Common myeloid progenitor, CD34-positive (primary cell): Measurements from ENCODE around the gene CDK19.
A peak's percentile ranks its signal among the peaks of the same experiment; 100 is the strongest.

ENCODE experiments used
- CTCF ChIA-PET: fragments of 350-600 bp; sonication (Branson Sonifier 250); formaldehyde crosslinking; loops from one replicate; lab custom pipeline; 2021; ENCODE audit warnings: antibody characterized with exemption; lab: Charles Lee
- POLR2A ChIA-PET: fragments of 350-600 bp; sonication (Branson Sonifier 250); formaldehyde crosslinking; loops from one replicate; lab custom pipeline; 2021; ENCODE audit warnings: antibody characterized with exemption; lab: Charles Lee
- DNase-seq, 3 donors: peaks; one replicate each; pipeline versions ENCODE4 v3.0.0 to v3.0.0-alpha.2; 2013
- H3K27ac ChIP-seq, 2 experiments: 1 replicate in 1 of 2; 2 replicates in 1 of 2; pipeline ENCODE4 v1.7.0; 2013; ENCODE audit warnings: inconsistent platforms in 2 of 2, low read length in 2 of 2, mild to moderate bottlenecking in 2 of 2, low read depth in 1 of 2, moderate library complexity in 1 of 2; ENCODE audit not compliant: severe bottlenecking in 2 of 2, insufficient read depth in 1 of 2, poor library complexity in 1 of 2
- H3K27me3 ChIP-seq, 5 experiments: replicated peaks in 2 of 5; 1 replicate in 3 of 5; 2 replicates in 2 of 5; pipeline versions ENCODE4 v1.6.1 to v1.7.0; 2013; ENCODE audit warnings: low read length in 4 of 5, mild to moderate bottlenecking in 2 of 5, moderate library complexity in 2 of 5, inconsistent platforms in 1 of 5; ENCODE audit not compliant: insufficient read depth in 5 of 5, control insufficient read depth in 4 of 5
- H3K36me3 ChIP-seq, 4 experiments: 1 replicate in 2 of 4; 2 replicates in 2 of 4; pipeline versions ENCODE4 v1.6.1 to v1.7.0; 2013; ENCODE audit warnings: low read length in 3 of 4, control low read depth in 1 of 4, mild to moderate bottlenecking in 1 of 4; ENCODE audit not compliant: control insufficient read depth in 4 of 4, insufficient read depth in 4 of 4
- H3K4me1 ChIP-seq, 4 experiments: 1 replicate in 3 of 4; 2 replicates in 1 of 4; pipeline versions ENCODE4 v1.6.1 to v1.7.1; 2013; ENCODE audit warnings: low read length in 3 of 4, mild to moderate bottlenecking in 3 of 4, control low read depth in 1 of 4, inconsistent platforms in 1 of 4, moderate library complexity in 1 of 4; ENCODE audit not compliant: control insufficient read depth in 4 of 4, insufficient read depth in 4 of 4; ENCODE audit errors: control extremely low read depth in 1 of 4
- H3K4me3 ChIP-seq, 7 experiments: 1 replicate in 4 of 7; 2 replicates in 3 of 7; pipeline versions ENCODE4 v1.5.1 to v1.7.0; 2013; ENCODE audit warnings: mild to moderate bottlenecking in 7 of 7, low read length in 6 of 7, moderate library complexity in 6 of 7, inconsistent platforms in 2 of 7, low read depth in 2 of 7, control low read depth in 1 of 7; ENCODE audit not compliant: insufficient read depth in 4 of 7, control insufficient read depth in 1 of 7; ENCODE audit errors: extremely low read depth in 1 of 7
- H3K9me3 ChIP-seq, 5 experiments: 1 replicate in 4 of 5; 2 replicates in 1 of 5; pipeline versions ENCODE4 v1.6.1 to v1.7.1; 2013; ENCODE audit warnings: low read length in 4 of 5, mild to moderate bottlenecking in 2 of 5, inconsistent platforms in 1 of 5, low read depth in 1 of 5, moderate library complexity in 1 of 5; ENCODE audit not compliant: control insufficient read depth in 4 of 5, insufficient read depth in 2 of 5; ENCODE audit errors: control extremely low read depth in 1 of 5
- WGBS: methylation state at CpG from one replicate; pipeline ENCODE4 v1.1.5; 2013; ENCODE audit not compliant: insufficient coverage; 5-methylcytosine and 5-hydroxymethylcytosine counted together

The CDK19 gene

DNA sequence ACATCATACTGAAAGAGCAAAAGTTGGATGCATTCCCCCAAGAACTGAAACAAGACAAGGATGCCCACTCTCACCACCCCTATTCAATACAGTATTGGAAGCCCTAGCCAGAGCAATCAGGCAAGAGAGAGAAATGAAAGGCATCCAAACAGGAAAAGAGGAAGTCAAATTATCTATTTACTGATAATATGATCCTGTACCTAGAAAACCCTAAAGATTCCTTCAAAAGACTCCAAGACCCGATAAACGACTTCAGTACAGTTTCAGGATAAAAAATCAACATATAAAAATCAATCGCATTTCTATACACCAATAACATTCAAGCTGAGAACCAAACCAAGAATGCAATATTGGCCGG is 14.5 kb downstream of the CDK19 start:
- no peak overlapping the region for H3K27ac ChIP-seq
- 93% methylated on average over 4 of the region's 4 CpGs for WGBS
- peaks cover 0 to 12% (median 3%) of the 10 kb centered on the region in 5 experiments for H3K9me3 ChIP-seq
- POLR2A ChIA-PET: no interaction called here
- peaks cover 0 to 4% (median 0%) of the 10 kb centered on the region in 4 experiments for H3K36me3 ChIP-seq
- H3K4me1 ChIP-seq: peaks cover 6 to 14% (median 11%) of the 10 kb centered on the region in 4 experiments
- no peak for DNase-seq
- no peaks in the 10 kb centered on the region for H3K27me3 ChIP-seq
- no peak overlapping the region for H3K4me3 ChIP-seq
- CTCF ChIA-PET: interaction anchor here (0.7 to 1.6 kb wide), 3 partner anchors 9 to 179 kb away, joined by 3 to 4 read pairs (median 4); no protein-coding TSS in a partner anchor

DNA sequence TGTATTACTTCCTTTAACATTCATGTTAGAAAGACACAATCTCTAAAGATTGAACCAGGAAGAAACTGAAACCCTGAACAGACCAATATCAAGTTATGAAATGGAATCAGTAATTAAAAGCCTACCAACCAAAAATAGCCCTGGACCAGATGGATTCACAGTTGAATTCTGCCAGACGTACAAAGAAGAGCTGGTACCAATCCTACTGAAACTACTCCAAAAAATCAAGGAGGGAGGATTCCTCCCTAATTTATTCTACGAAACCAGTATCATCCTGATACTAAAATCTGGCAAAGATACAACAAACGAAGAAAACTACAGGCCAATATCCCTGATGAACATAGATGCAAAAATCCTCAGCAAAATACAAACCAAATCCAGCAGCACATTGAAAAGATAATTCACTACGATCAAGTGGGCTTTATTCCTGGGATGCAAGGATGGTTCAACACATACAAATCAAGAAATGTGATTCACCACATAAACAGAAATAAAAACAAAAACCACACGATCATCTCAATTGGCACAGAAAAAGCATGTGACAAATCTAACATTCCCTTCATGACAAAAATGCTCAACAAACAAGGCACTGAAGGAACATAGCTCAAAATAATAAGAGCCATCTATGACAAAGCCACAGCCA is 15.0 kb downstream of the CDK19 start:
- Histone ChIP-seq H3K27me3 (no peaks in the 10 kb centered on the region), H3K4me3 (no peak overlapping the region), H3K9me3 (peaks cover 0 to 12% (median 3%) of the 10 kb centered on the region in 5 experiments), H3K27ac (no peak overlapping the region), H3K36me3 (peaks cover 0 to 4% (median 0%) of the 10 kb centered on the region in 4 experiments), H3K4me1 (peaks cover 3 to 10% (median 6%) of the 10 kb centered on the region in 4 experiments)
- CTCF ChIA-PET: interaction anchor here (1.0 kb wide), 1 partner anchor 9 kb away, joined by 3 read pairs; no protein-coding TSS in a partner anchor
- WGBS: 95% methylated on average over 4 of the region's 5 CpGs
- no peak for DNase-seq
- POLR2A ChIA-PET: no interaction called here

DNA sequence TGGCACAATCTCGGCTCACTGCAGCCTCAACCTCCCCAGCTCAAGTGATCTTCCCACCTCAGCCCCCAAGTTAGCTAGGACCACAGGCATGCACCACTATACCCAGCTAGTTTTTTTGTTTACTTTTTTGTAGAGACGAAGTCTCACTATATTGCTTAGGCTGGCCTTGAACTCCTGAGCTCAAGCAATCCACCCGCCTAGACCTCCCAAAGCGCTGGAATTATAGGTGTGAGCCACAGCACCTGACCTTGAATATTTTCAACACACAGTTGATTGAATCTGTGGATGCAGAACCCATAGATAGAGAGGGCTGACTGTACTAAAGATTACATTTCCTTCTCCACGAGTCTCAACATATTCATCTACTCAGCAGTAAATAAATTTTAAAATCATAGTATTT is 15.6 kb downstream of the CDK19 start:
- DNase-seq: no peak
- Histone ChIP-seq H3K27ac (no peak overlapping the region), H3K4me1 (peaks cover 0 to 4% (median 2%) of the 10 kb centered on the region in 4 experiments), H3K36me3 (peaks cover 0 to 4% (median 0%) of the 10 kb centered on the region in 4 experiments), H3K4me3 (no peak overlapping the region), H3K9me3 (peaks cover 0 to 12% (median 3%) of the 10 kb centered on the region in 5 experiments), H3K27me3 (no peaks in the 10 kb centered on the region)
- ChIA-PET CTCF (interaction anchor here (0.7 to 1.0 kb wide), 2 partner anchors 10 to 22 kb away, joined by 3 read pairs; no protein-coding TSS in a partner anchor), POLR2A (interaction anchor here (0.6 to 0.7 kb wide), 3 partner anchors 16 to 1317 kb away, joined by 3 read pairs; partner anchors contain the start of gene CDK19)
- 98% methylated on average over 4 of the region's 5 CpGs for WGBS

DNA sequence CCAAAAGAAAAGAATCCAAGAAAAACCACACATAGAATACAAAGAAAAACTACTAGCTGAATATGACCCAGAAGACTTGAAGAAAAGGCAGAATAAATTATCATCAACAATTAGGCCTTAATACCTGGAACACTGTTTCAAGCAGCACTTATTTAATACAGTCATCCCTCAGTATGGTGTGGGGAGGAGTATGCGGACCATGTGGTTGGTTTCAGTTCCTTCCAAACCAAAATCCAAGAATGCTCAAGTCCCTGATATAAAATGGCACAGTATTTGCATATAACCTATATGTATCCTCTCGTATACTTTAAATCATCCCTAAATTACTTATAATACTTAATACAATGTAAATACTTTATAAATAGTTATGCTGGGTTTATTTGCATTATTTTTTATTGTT is 16.1 kb downstream of the CDK19 start:
- Histone ChIP-seq H3K27me3 (no peaks in the 10 kb centered on the region), H3K27ac (no peak overlapping the region), H3K36me3 (peaks cover 0 to 4% (median 0%) of the 10 kb centered on the region in 4 experiments), H3K4me3 (no peak overlapping the region), H3K4me1 (peaks cover 0 to 4% (median 2%) of the 10 kb centered on the region in 4 experiments), H3K9me3 (peaks cover 0 to 12% (median 3%) of the 10 kb centered on the region in 5 experiments)
- ChIA-PET POLR2A (interaction anchor here (0.6 to 0.7 kb wide), 3 partner anchors 16 to 1317 kb away, joined by 3 read pairs; partner anchors contain the start of gene CDK19), CTCF (interaction anchor here (0.7 kb wide), 1 partner anchor 22 kb away, joined by 3 read pairs; no protein-coding TSS in a partner anchor)
- no CpG with 5 or more reads among the region's 2 CpGs for WGBS
- peak in 2 of 3 donors; percentile 33 to 48 for DNase-seq

DNA sequence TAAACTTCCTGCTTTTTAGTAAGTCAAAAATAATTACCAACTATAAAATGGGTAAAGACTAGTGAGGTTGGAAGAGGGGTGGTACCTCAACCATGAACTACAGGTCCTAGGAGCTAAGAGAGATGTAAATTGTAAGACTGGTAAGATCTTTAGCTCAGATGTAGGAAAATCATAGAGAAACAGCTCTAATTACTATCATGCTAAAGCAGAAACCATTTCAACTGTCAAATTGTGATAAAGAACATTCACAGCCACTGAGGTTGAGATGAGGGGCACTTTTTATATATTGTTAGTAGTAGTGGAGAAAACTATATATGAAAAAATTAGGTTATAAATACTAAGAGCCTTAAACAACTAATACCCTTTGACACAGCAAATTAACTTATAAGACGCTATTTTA is 20.0 kb downstream of the CDK19 start:
- WGBS: no CpG with 5 or more reads among the region's 1 CpG
- H3K36me3 ChIP-seq: no peaks in the 10 kb centered on the region
- H3K27ac ChIP-seq: no peak overlapping the region
- DNase-seq: peak in 1 of 3 donors; percentile 45
- H3K9me3 ChIP-seq: peaks cover 0 to under 1% (median 0%) of the 10 kb centered on the region in 5 experiments
- H3K27me3 ChIP-seq: no peaks in the 10 kb centered on the region
- POLR2A ChIA-PET: interaction anchor here (0.6 kb wide), 1 partner anchor 20 kb away, joined by 3 read pairs; the partner anchor contains the start of gene CDK19
- CTCF ChIA-PET: interaction anchor here (0.8 kb wide), 1 partner anchor 63 kb away, joined by 3 read pairs; no protein-coding TSS in a partner anchor
- H3K4me1 ChIP-seq: peaks cover 0 to 2% (median 0%) of the 10 kb centered on the region in 4 experiments
- no peak overlapping the region for H3K4me3 ChIP-seq

DNA sequence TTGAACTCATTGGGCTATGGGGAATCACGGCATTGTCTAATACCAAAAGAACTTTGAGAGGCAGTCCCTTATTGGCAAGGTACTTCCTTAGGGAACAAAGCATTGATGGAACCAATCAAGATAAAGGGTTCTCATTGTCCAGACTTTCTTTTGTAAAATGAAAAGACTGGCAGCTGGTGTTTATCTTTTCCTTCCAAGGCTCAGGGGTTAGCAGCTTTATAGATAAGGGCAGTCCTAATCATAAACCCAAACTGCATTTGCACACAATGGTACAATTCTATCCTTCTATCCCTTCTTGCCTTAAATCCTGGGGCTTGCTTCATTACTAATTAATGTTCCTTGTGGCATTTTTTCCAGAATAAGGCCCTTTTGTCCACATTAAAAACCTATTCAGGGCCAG is 28.6 kb downstream of the CDK19 start:
- ChIA-PET CTCF (interaction anchor here (1.4 kb wide), 1 partner anchor 15 kb away, joined by 4 read pairs; no protein-coding TSS in a partner anchor), POLR2A (interaction anchor here (0.7 kb wide), 1 partner anchor 231 kb away, joined by 3 read pairs; no protein-coding TSS in a partner anchor)
- no peaks in the 10 kb centered on the region for H3K4me1 ChIP-seq
- no peak overlapping the region for H3K27ac ChIP-seq
- peaks cover 0 to 5% (median 1%) of the 10 kb centered on the region in 4 experiments for H3K36me3 ChIP-seq
- no peak for DNase-seq
- no peak overlapping the region for H3K4me3 ChIP-seq
- no peaks in the 10 kb centered on the region for H3K27me3 ChIP-seq
- 88% methylated on average over 1 of the region's 1 CpG for WGBS
- H3K9me3 ChIP-seq: peaks cover 0 to 15% (median 10%) of the 10 kb centered on the region in 5 experiments
